DND-41 (cell line): Measurements from ENCODE around the gene SSR1.
"Not testable (repeated sequence)": the region's sequence is repeated elsewhere in the genome, so short reads cannot be mapped to it uniquely, and the experiment has no call there.

ENCODE experiments used
- ATAC-seq: fragments of 200-7000 bp; cut with Tn5 transposase; 3 replicates; pipeline ENCODE4 v1.9.1; 2021; ENCODE audit warnings: low read depth; ENCODE audit not compliant: insufficient read depth
- DNase-seq: peaks from one replicate; pipeline ENCODE4 v3.0.0-alpha.2; 2020
- H2AFZ ChIP-seq: 2 replicates; pipeline ENCODE4 v1.6.0; 2012; ENCODE audit warnings: low read depth, low read length
- H3K27ac ChIP-seq: 2 replicates; pipeline ENCODE4 v1.5.1; 2012; ENCODE audit warnings: low read length, inconsistent platforms
- H3K27me3 ChIP-seq: fragments of 200-600 bp; sonication (generic); 2 replicates; pipeline ENCODE4 v1.6.0; 2012; ENCODE audit warnings: low read length, mild to moderate bottlenecking, inconsistent platforms; ENCODE audit not compliant: insufficient read depth, poor library complexity
- H3K36me3 ChIP-seq: 2 replicates; pipeline ENCODE4 v1.5.1; 2012; ENCODE audit warnings: low read length, inconsistent platforms; ENCODE audit not compliant: insufficient read depth
- H3K4me1 ChIP-seq: 2 replicates; pipeline ENCODE4 v1.5.1; 2012; ENCODE audit warnings: mild to moderate bottlenecking, low read length; ENCODE audit not compliant: insufficient read depth
- H3K4me2 ChIP-seq: 2 replicates; pipeline ENCODE4 v1.6.0; 2012; ENCODE audit warnings: mild to moderate bottlenecking, moderate library complexity, low read length, inconsistent platforms; ENCODE audit not compliant: insufficient read depth
- H3K4me3 ChIP-seq, 2 experiments: fragments of 200-600 bp in 1 of 2; shearing (Covaris generic) in 1 of 2; 2 replicates each; pipeline ENCODE4 v1.5.1; 2012 to 2016; ENCODE audit warnings: inconsistent platforms in 2 of 2, low read length in 2 of 2, mild to moderate bottlenecking in 2 of 2, low read depth in 1 of 2, moderate library complexity in 1 of 2
- H3K79me2 ChIP-seq: 2 replicates; pipeline ENCODE4 v1.6.0; 2012; ENCODE audit warnings: low read length, inconsistent platforms; ENCODE audit not compliant: insufficient read depth
- H3K9ac ChIP-seq: 2 replicates; pipeline ENCODE4 v1.6.0; 2012; ENCODE audit warnings: low read depth, mild to moderate bottlenecking, inconsistent platforms, low read length, moderate library complexity
- H3K9me3 ChIP-seq: 2 replicates; pipeline ENCODE4 v1.5.1; 2012; ENCODE audit warnings: low read length, moderate library complexity, mild to moderate bottlenecking, inconsistent platforms; ENCODE audit not compliant: insufficient read depth, severe bottlenecking
- H4K20me1 ChIP-seq: 2 replicates; pipeline ENCODE4 v1.6.0; 2012; ENCODE audit warnings: low read length; ENCODE audit not compliant: insufficient read depth
- EZH2 ChIP-seq: IDR thresholded peaks from 3 replicates; pipeline ENCODE4 v1.6.1; 2012; ENCODE audit warnings: borderline replicate concordance, low read depth, mild to moderate bottlenecking, moderate library complexity, low read length, inconsistent platforms; ENCODE audit not compliant: severe bottlenecking
- TF ChIP-seq, protein P1 (sequence below): IDR thresholded peaks from 2 replicates; pipeline ENCODE4 v1.5.1; 2012; ENCODE audit warnings: borderline replicate concordance, low read length, moderate library complexity, mild to moderate bottlenecking; ENCODE audit not compliant: poor library complexity, severe bottlenecking; ENCODE audit errors: extremely low read depth

SSR1 gene

GRCh38 chr6:7264041-7264440 is 49.0 kb downstream of the SSR1 start:
- Histone ChIP-seq H3K79me2 (no peaks in the 10 kb centered on the region), H3K4me2 (no peak overlapping the region), H3K27me3 (no peaks in the 10 kb centered on the region), H4K20me1 (no peaks in the 10 kb centered on the region), H3K27ac (no peak overlapping the region), H3K4me3 (no peak overlapping the region), H2AFZ (no peak overlapping the region), H3K36me3 (no peaks in the 10 kb centered on the region), H3K9ac (no peak overlapping the region), H3K4me1 (peaks cover 10% of the 10 kb centered on the region; the same call in 1 of the 2 replicates), H3K9me3 (no peaks in the 10 kb centered on the region)
- ATAC-seq (no peak), DNase-seq (no peak)
- TF ChIP-seq EZH2: no peak
- TF ChIP-seq, protein P1, sequence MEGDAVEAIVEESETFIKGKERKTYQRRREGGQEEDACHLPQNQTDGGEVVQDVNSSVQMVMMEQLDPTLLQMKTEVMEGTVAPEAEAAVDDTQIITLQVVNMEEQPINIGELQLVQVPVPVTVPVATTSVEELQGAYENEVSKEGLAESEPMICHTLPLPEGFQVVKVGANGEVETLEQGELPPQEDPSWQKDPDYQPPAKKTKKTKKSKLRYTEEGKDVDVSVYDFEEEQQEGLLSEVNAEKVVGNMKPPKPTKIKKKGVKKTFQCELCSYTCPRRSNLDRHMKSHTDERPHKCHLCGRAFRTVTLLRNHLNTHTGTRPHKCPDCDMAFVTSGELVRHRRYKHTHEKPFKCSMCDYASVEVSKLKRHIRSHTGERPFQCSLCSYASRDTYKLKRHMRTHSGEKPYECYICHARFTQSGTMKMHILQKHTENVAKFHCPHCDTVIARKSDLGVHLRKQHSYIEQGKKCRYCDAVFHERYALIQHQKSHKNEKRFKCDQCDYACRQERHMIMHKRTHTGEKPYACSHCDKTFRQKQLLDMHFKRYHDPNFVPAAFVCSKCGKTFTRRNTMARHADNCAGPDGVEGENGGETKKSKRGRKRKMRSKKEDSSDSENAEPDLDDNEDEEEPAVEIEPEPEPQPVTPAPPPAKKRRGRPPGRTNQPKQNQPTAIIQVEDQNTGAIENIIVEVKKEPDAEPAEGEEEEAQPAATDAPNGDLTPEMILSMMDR: no peak

- ATAC-seq, H2AFZ ChIP-seq: not testable (repeated sequence)
Observed at GRCh38 chr6:7263519-7263805, 49.5 kb downstream of the SSR1 start.

GRCh38 chr6:7262746-7263518 is 50.1 kb downstream of the SSR1 start:
- ATAC-seq: no peak
- H3K27ac ChIP-seq: no peak overlapping the region

More at GRCh38 chr6:7263519-7263805, 49.5 kb downstream of the SSR1 start:
- H3K27ac ChIP-seq, H3K36me3 ChIP-seq, H3K9me3 ChIP-seq, H3K4me3 ChIP-seq, H3K27me3 ChIP-seq, H3K9ac ChIP-seq, H3K79me2 ChIP-seq, H4K20me1 ChIP-seq, H3K4me2 ChIP-seq, DNase-seq: not testable (repeated sequence)
- H3K4me1 ChIP-seq: peaks cover 10% of the 10 kb centered on the region; the same call in 1 of the 2 replicates

DNA sequence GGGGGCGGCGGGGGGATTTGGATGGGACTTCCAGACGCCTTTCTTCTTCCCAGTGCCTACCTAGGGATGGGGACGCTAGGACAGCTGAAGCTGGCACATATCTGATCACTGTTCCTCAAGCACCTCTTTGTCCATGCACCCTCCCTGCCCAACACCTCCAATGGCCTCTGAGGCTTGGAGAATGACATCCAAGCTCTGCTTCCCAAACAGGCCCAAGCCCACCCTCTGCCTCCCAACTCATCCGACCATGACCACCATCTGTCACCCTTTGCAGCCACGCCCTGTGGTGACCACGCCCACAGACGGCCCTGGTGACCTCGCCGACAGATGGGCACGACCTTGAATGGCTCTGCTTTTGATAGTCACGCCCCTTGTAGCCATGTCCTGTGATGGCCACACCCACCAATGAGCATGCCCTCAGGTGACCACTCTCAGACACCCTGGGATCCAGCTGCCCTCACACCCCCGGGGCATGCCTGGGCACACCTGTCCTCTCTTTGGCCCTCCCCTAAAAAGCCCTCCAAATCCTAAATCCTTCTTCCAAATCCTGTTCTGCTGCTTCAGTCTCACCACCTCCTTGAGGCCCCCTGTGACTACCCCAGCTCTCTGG is 51.0 kb downstream of the SSR1 start:
- TF ChIP-seq EZH2: no peak
- TF ChIP-seq, protein P1: no peak
- Histone ChIP-seq H3K27me3 (no peaks in the 10 kb centered on the region), H3K36me3 (no peaks in the 10 kb centered on the region), H3K4me3 (0 out of 4 replicates have a peak overlapping the region, but pooled peaks of 1 of the 2 experiments have one; percentile 46), H3K27ac (no peak overlapping the region), H3K4me2 (peak overlapping the region; percentile 51; the same call in 1 of the 2 replicates), H3K79me2 (no peaks in the 10 kb centered on the region), H2AFZ (0 out of 2 replicates have a peak overlapping the region, but pooled peaks have one; percentile 47), H3K9ac (no peak overlapping the region), H3K4me1 (peaks cover 10% of the 10 kb centered on the region; the same call in 1 of the 2 replicates), H3K9me3 (no peaks in the 10 kb centered on the region), H4K20me1 (no peaks in the 10 kb centered on the region)
- ATAC-seq: no peak
- no peak for DNase-seq

More at GRCh38 chr6:7262746-7263518, 50.1 kb downstream of the SSR1 start:
- Histone ChIP-seq H3K36me3 (no peaks in the 10 kb centered on the region), H3K9ac (no peak overlapping the region), H3K79me2 (no peaks in the 10 kb centered on the region), H2AFZ (no peak overlapping the region), H3K27me3 (no peaks in the 10 kb centered on the region), H3K4me3 (no peak overlapping the region), H3K9me3 (no peaks in the 10 kb centered on the region), H3K4me2 (no peak overlapping the region), H4K20me1 (no peaks in the 10 kb centered on the region), H3K4me1 (peaks cover 10% of the 10 kb centered on the region; the same call in 1 of the 2 replicates)
- TF ChIP-seq, protein P1: no peak
- TF ChIP-seq EZH2: no peak
- DNase-seq: no peak
